Osteocyte (in vitro differentiated cells): ENCODE measurements around the gene MOK. TPM values are rescaled to one million over a fixed set of nuclear protein-coding genes. Genes with fewer than 3 reads are reported as not detected.

Experiments
- DNase-seq: peaks from one replicate; pipeline ENCODE4 v3.0.0; 2021; ENCODE audit warnings: mixed read lengths; ENCODE audit not compliant: unreplicated experiment; ENCODE audit errors: extremely low spot score
- H3K27ac Mint-ChIP-seq: one replicate; pipeline ENCODE4 v1.8.0; 2021; ENCODE audit warnings: mild to moderate bottlenecking, mixed read lengths; ENCODE audit not compliant: unreplicated experiment
- H3K27me3 Mint-ChIP-seq: one replicate; pipeline ENCODE4 v1.8.0; 2021; ENCODE audit warnings: mixed read lengths; ENCODE audit not compliant: unreplicated experiment
- H3K36me3 Mint-ChIP-seq: one replicate; pipeline ENCODE4 v1.8.0; 2021; ENCODE audit warnings: mixed read lengths; ENCODE audit not compliant: unreplicated experiment
- H3K4me1 Mint-ChIP-seq: one replicate; pipeline ENCODE4 v1.8.0; 2021; ENCODE audit warnings: mixed read lengths; ENCODE audit not compliant: unreplicated experiment
- H3K4me3 Mint-ChIP-seq: one replicate; pipeline ENCODE4 v1.8.0; 2021; ENCODE audit warnings: mild to moderate bottlenecking, moderate library complexity, mixed read lengths; ENCODE audit not compliant: unreplicated experiment
- H3K9me3 Mint-ChIP-seq: one replicate; pipeline ENCODE4 v1.8.0; 2021; ENCODE audit warnings: mixed read lengths; ENCODE audit not compliant: unreplicated experiment
- CTCF ChIP-seq: fragments of 200-600 bp; sonication (generic); IDR thresholded peaks from 2 replicates; pipeline ENCODE4 v1.5.0; 2021; ENCODE audit warnings: antibody characterized with exemption, mild to moderate bottlenecking, moderate library complexity
- total RNA-seq: library from RNA; stranded (reverse); gene quantifications from 2 replicates; pipeline ENCODE4 v1.2.1, GENCODE V29; 2021

Gene MOK
- total RNA-seq, 1 donor from 2014 or later, result 9.5 TPM

DNA sequence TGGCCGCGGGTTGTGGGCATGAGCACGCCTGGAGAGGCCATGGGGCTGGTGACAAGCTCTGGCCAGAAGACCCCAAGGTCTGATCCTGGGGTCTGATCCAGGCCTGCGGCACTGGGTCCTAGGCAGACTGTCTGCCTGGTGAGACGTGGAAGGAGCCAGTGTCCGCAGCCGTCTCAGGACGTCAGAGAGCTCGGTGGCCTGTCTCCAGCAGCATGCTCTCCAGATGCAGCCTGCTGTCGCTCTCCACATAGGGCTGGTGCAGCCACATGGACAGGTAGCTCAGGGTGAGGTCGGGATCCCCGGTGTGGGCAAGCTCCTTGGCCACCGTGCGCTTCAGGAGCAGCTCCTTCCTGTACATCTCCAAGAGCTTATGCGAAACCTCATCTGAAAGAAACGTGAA is 43.4 kb upstream of the MOK start:
- H3K4me3 Mint-ChIP-seq, result no peak overlapping the region
- peaks cover 37% of the 10 kb centered on the region for H3K36me3 Mint-ChIP-seq
- TF ChIP-seq CTCF, result no peak

GRCh38 chr14:102346645-102347044 is 41.7 kb upstream of the MOK start:
- Mint-ChIP-seq H3K9me3 (no peaks in the 10 kb centered on the region), H3K27me3 (no peaks in the 10 kb centered on the region), H3K27ac (no peak overlapping the region), H3K4me1 (no peaks in the 10 kb centered on the region), H3K4me3 (no peak overlapping the region), H3K36me3 (peaks cover 37% of the 10 kb centered on the region)
- no peak for TF ChIP-seq CTCF
- no peak for DNase-seq

More for the DNA sequence above, 43.4 kb upstream of the MOK start:
- H3K4me1 Mint-ChIP-seq, result peaks cover 3% of the 10 kb centered on the region
- no peak overlapping the region for H3K27ac Mint-ChIP-seq
- H3K27me3 Mint-ChIP-seq, result no peaks in the 10 kb centered on the region
- DNase-seq, result no peak
- H3K9me3 Mint-ChIP-seq, result no peaks in the 10 kb centered on the region

- Mint-ChIP-seq H3K4me3 (no peak overlapping the region), H3K4me1 (no peaks in the 10 kb centered on the region), H3K27me3 (no peaks in the 10 kb centered on the region), H3K27ac (no peak overlapping the region), H3K36me3 (peaks cover 40% of the 10 kb centered on the region), H3K9me3 (no peaks in the 10 kb centered on the region)
- TF ChIP-seq CTCF, result no peak
- no peak for DNase-seq
These were observed 40.3 kb upstream of the MOK start for GRCh38 chr14:102345232-102345631.

- Mint-ChIP-seq H3K27ac (no peak overlapping the region), H3K4me1 (no peaks in the 10 kb centered on the region), H3K4me3 (no peak overlapping the region), H3K36me3 (peaks cover 34% of the 10 kb centered on the region), H3K27me3 (no peaks in the 10 kb centered on the region), H3K9me3 (no peaks in the 10 kb centered on the region)
- TF ChIP-seq CTCF, result no peak
- DNase-seq, result no peak
These were observed 39.5 kb upstream of the MOK start for GRCh38 chr14:102344485-102344884.

DNA sequence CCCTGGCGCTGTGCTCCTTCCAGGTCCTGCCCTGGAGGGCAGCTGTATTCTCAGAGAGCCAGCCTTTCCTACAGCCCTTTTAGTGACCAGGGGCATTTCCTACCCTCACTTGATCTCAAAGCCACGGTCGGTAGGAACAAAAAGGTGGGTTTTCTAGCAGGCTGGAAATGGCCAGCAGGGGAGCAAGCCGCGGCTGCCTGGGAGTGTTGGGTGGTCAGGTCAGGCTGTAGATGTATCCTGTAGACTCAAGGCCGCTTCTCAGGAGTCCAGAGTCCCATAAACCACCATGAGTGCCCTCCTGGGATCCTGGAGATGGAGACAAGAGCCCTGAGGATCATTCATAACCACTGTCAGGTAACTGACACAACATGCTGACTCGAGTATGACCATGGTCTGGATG is 39.1 kb upstream of the MOK start:
- no peaks in the 10 kb centered on the region for H3K27me3 Mint-ChIP-seq
- H3K36me3 Mint-ChIP-seq, result peaks cover 34% of the 10 kb centered on the region
- TF ChIP-seq CTCF, result no peak
- H3K27ac Mint-ChIP-seq, result no peak overlapping the region
- no peak for DNase-seq
- H3K4me1 Mint-ChIP-seq, result no peaks in the 10 kb centered on the region
- H3K9me3 Mint-ChIP-seq, result no peaks in the 10 kb centered on the region
- H3K4me3 Mint-ChIP-seq, result no peak overlapping the region
